Transverse colon (tissue), 3 donors: Measurements from ENCODE around the gene CD59.

ENCODE experiments used
- POLR2A ChIP-seq: fragments of 450-650 bp; IDR thresholded peaks from one replicate; pipeline ENCODE4 v1.6.1; 2016; ENCODE audit warnings: antibody characterized with exemption, mild to moderate bottlenecking, moderate library complexity
- POLR2AphosphoS5 ChIP-seq, 3 donors: sonication (generic); formaldehyde crosslinking; IDR thresholded peaks; one replicate each; pipeline ENCODE4 v1.6.1; 2016; ENCODE audit warnings: antibody characterized with exemption in 3 of 3

- TF ChIP-seq POLR2A, result no peak
- no peak for TF ChIP-seq POLR2AphosphoS5 (IDR thresholded peaks at IDR 0.05)
Measured at GRCh38 chr11:33655842-33656600, 80.2 kb downstream of the CD59 start.
